ENCODE results near the gene KLHL2.

DNA sequence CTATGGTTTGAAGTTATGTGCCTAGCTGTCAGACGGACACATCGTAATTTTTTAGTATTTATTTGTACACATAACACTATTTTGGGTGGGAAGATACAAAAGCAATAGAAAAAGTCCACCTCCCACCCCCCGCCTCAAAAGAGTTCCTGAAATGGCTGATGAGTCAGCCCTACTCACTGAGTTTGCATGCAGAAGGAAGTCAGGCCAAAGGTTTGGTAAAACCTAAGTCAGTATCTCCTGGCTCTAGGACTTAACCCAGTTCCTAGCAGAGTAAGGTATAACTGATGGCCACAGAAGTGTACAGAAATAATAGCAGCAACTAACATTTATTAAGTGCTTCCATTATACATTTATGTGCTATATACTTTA lies 2.9 kb upstream of the KLHL2 start:
- TF ChIP-seq CTCF (IDR thresholded peaks at IDR 0.05) (no peak), POLR2A (IDR thresholded peaks at IDR 0.05) (no peak)
